ENCODE measurements around the gene PLA2G4B. TPM values are rescaled to one million over a fixed set of nuclear protein-coding genes. Genes with fewer than 3 reads are reported as not detected.
A peak's percentile ranks its signal among the peaks of the same experiment; 100 is the strongest.

PLA2G4B gene
- total and polyA plus RNA-seq, 9 of the 15 experiments (the other 6 are each of a cell fraction or from before 2014, with no cell fraction given) = 0.07 to 6.1 (median 2.8) TPM

DNA sequence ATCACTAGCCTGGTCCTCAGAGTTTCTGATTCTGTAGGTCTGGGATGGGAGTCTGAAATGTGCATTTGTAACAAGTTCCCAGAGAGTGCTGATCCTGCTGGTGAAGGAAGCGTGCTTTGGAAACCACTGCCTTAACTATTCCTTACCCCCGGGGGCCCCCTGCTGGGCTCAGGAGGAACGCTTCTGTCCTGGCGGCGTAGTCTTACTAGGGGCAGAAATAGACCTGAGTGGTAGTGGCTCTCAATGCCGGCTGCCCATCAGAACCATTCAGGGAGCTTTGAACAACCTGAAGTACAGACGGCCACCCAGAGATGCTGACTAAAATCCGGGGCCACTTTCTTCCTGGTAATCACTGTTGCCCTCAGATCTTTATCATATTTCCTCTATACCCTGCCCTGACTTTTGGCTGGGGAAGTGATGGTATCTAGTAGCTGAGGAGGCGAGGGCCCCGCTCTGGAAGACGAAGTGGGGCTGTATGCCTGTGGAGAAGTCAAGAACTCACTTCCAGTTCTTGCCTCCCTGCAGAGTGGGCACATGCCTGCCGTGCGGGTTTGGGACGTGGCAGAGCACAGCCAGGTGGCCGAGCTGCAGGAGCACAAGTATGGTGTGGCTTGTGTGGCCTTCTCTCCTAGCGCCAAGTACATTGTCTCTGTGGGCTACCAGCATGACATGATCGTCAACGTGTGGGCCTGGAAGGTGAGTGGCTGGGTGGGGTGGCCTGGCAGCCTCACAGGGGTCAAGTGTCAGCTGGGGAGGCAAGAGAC is 27.0 kb upstream of the PLA2G4B start (continued):
- TF ChIP-seq CTCFL (IDR thresholded peaks at IDR 0.05; ENCODE audit: borderline replicate concordance, insufficient read depth, low read depth, low read length, poor library complexity, severe bottlenecking) (peak; percentile 23), FIP1L1 (IDR thresholded peaks at IDR 0.05; ENCODE audit: low read depth, low read length, poor library complexity, severe bottlenecking) (no peak), TFAP4 (CRISPR knock-in tag; IDR thresholded peaks at IDR 0.05; ENCODE audit: borderline replicate concordance) (peak; percentile 11; the same call in 1 of the 2 replicates), L3MBTL2 (IDR thresholded peaks at IDR 0.05) (peak; percentile 27; the same call in 1 of the 2 replicates), ZNF263 (CRISPR knock-in tag; IDR thresholded peaks at IDR 0.05; ENCODE audit: borderline replicate concordance) (peak; percentile 23; the same call in 1 of the 2 replicates), ZNF778 (CRISPR knock-in tag; IDR thresholded peaks at IDR 0.05) (no peak)
- TF ChIP-seq, protein P1, sequence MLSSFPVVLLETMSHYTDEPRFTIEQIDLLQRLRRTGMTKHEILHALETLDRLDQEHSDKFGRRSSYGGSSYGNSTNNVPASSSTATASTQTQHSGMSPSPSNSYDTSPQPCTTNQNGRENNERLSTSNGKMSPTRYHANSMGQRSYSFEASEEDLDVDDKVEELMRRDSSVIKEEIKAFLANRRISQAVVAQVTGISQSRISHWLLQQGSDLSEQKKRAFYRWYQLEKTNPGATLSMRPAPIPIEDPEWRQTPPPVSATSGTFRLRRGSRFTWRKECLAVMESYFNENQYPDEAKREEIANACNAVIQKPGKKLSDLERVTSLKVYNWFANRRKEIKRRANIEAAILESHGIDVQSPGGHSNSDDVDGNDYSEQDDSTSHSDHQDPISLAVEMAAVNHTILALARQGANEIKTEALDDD (IDR thresholded peaks at IDR 0.05) = peak; percentile 50; the same call in 1 of the 2 replicates
- TF ChIP-seq, protein P2, sequence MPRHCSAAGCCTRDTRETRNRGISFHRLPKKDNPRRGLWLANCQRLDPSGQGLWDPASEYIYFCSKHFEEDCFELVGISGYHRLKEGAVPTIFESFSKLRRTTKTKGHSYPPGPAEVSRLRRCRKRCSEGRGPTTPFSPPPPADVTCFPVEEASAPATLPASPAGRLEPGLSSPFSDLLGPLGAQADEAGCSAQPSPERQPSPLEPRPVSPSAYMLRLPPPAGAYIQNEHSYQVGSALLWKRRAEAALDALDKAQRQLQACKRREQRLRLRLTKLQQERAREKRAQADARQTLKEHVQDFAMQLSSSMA (CRISPR knock-in tag; IDR thresholded peaks at IDR 0.05) = no peak
- TF ChIP-seq, protein P3, sequence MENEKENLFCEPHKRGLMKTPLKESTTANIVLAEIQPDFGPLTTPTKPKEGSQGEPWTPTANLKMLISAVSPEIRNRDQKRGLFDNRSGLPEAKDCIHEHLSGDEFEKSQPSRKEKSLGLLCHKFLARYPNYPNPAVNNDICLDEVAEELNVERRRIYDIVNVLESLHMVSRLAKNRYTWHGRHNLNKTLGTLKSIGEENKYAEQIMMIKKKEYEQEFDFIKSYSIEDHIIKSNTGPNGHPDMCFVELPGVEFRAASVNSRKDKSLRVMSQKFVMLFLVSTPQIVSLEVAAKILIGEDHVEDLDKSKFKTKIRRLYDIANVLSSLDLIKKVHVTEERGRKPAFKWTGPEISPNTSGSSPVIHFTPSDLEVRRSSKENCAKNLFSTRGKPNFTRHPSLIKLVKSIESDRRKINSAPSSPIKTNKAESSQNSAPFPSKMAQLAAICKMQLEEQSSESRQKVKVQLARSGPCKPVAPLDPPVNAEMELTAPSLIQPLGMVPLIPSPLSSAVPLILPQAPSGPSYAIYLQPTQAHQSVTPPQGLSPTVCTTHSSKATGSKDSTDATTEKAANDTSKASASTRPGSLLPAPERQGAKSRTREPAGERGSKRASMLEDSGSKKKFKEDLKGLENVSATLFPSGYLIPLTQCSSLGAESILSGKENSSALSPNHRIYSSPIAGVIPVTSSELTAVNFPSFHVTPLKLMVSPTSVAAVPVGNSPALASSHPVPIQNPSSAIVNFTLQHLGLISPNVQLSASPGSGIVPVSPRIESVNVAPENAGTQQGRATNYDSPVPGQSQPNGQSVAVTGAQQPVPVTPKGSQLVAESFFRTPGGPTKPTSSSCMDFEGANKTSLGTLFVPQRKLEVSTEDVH (IDR thresholded peaks at IDR 0.05; ENCODE audit: low read depth, partially characterized antibody) = no peak
- TF ChIP-seq, protein P4, sequence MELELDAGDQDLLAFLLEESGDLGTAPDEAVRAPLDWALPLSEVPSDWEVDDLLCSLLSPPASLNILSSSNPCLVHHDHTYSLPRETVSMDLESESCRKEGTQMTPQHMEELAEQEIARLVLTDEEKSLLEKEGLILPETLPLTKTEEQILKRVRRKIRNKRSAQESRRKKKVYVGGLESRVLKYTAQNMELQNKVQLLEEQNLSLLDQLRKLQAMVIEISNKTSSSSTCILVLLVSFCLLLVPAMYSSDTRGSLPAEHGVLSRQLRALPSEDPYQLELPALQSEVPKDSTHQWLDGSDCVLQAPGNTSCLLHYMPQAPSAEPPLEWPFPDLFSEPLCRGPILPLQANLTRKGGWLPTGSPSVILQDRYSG (tag; conservative IDR thresholded peaks at IDR 0.05; ENCODE audit: low read depth) = no peak

Data from K562 (cell line).